ENCODE measurements around the gene SUGCT. TPM values are rescaled to one million over a fixed set of nuclear protein-coding genes. Genes with fewer than 3 reads are reported as not detected.

The SUGCT gene
- total RNA-seq, 1 donor from 2014 or later, result 1.7 TPM

DNA sequence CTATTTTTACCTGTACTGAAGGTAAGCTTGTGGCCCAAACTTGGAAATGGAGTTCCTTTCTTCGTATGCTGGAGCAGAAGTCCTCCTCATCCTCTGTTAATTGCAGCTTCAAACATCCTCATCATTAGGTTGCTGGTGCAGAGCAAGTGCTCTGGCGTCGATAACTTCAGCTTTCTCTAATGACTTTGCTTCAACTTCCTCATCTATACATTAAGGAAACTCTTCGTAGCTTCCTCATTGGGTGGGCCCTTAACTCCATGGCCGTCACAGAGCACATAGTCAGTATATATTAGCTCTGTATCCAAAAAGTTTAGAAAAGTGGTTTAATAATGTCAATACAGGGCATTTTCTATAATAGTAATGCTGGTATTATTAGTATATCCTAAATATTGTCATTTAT, 447.7 kb downstream of the SUGCT start:
- ATAC-seq (no peak), DNase-seq (no peak)
- TF ChIP-seq, protein P1, sequence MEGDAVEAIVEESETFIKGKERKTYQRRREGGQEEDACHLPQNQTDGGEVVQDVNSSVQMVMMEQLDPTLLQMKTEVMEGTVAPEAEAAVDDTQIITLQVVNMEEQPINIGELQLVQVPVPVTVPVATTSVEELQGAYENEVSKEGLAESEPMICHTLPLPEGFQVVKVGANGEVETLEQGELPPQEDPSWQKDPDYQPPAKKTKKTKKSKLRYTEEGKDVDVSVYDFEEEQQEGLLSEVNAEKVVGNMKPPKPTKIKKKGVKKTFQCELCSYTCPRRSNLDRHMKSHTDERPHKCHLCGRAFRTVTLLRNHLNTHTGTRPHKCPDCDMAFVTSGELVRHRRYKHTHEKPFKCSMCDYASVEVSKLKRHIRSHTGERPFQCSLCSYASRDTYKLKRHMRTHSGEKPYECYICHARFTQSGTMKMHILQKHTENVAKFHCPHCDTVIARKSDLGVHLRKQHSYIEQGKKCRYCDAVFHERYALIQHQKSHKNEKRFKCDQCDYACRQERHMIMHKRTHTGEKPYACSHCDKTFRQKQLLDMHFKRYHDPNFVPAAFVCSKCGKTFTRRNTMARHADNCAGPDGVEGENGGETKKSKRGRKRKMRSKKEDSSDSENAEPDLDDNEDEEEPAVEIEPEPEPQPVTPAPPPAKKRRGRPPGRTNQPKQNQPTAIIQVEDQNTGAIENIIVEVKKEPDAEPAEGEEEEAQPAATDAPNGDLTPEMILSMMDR (IDR thresholded peaks at IDR 0.05), result no peak
- H3K36me3 ChIP-seq, result no peaks in the 10 kb centered on the region
- intact Hi-C loops (cut with DNase I), result no loop called here
- H3K27me3 ChIP-seq (ENCODE audit: low read depth), result no peaks in the 10 kb centered on the region
- no peak overlapping the region for H3K4me3 ChIP-seq
- no peak overlapping the region for H3K27ac ChIP-seq
- no peaks in the 10 kb centered on the region for H3K4me1 ChIP-seq
- no peaks in the 10 kb centered on the region for H3K9me3 ChIP-seq

DNA sequence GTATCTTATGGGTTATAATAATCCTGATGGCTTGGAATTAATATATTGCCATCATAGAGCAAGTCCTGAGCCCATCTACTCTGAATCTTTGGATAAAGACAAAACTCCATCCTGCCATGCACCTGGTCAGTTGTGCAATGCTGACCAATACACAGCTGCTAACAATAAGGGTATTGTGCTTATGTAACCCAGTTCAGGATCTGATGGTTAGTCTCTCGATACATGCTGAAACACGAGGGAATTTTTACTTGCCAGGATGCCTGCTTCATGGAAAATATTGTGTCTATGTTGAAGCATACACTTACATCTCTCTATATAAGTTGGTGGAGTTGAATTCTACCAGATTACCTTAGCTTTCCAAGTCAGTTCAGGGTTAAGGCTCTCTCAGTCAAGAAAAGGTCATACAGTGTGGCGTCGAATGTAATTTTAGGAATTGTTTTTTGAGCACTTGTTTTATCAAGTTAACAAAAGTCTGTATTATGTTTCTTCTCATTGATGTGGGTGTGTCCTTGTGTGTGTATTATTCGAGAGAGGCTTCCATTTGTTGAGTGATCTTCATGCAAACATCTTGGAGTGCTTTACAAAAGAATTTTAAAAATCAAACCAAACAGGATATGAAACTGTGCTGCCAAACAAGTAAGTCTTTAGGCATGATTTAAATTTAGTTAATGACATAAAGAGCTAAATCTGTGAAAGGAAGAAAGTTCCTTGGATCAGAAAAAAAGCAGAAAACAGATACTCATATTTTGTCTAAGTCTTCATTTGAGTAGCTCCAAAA, 449.1 kb downstream of the SUGCT start:
- intact Hi-C loops (cut with DNase I), result no loop called here
- no peaks in the 10 kb centered on the region for H3K36me3 ChIP-seq
- TF ChIP-seq, protein P1 (IDR thresholded peaks at IDR 0.05), result no peak
- DNase-seq (no peak), ATAC-seq (no peak)
- no peak overlapping the region for H3K4me3 ChIP-seq
- no peaks in the 10 kb centered on the region for H3K9me3 ChIP-seq
- H3K27ac ChIP-seq, result no peak overlapping the region
- H3K4me1 ChIP-seq, result no peaks in the 10 kb centered on the region
- H3K27me3 ChIP-seq (ENCODE audit: low read depth), result no peaks in the 10 kb centered on the region

DNA sequence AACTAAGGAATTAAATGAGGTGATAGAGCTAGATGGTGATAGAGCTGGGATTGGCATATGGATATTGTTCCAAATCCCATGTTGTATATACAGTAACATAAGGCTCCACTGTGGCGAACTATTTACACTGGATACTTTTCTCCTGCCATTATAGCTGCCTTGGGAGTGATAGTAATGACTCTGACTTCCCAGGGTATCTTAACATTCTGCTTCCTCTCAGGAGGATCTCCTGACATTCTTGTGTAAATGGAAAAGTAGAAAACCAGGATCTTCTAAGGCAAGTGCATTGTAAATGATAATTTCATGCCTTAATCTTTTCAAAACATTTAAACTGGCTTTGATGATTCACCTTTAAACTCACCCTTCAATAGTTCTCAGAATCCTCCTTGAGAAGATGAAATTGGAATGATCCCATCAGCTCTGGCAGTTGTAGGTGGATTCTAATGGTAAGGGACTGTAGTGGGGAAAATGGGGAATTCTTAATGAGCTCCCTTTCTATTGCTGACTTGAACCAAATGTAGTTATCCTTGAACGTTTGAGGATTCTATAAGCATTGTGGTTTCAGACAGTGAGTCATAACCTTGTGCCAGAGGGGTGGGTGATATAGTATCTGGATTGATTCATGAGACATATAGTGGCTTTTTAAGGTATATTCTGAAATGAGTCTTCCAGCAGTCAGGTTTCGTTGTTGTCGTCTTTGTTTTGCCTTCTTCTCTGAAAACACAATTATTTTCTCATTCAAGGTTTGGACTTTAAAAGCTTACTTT, 450.0 kb downstream of the SUGCT start:
- intact Hi-C loops (cut with DNase I), result no loop called here
- H3K27ac ChIP-seq, result no peak overlapping the region
- no peaks in the 10 kb centered on the region for H3K27me3 ChIP-seq (ENCODE audit: low read depth)
- no peaks in the 10 kb centered on the region for H3K4me1 ChIP-seq
- TF ChIP-seq, protein P1 (IDR thresholded peaks at IDR 0.05), result no peak
- H3K36me3 ChIP-seq, result no peaks in the 10 kb centered on the region
- ATAC-seq (no peak), DNase-seq (no peak)
- H3K9me3 ChIP-seq, result no peaks in the 10 kb centered on the region
- H3K4me3 ChIP-seq, result no peak overlapping the region

DNA sequence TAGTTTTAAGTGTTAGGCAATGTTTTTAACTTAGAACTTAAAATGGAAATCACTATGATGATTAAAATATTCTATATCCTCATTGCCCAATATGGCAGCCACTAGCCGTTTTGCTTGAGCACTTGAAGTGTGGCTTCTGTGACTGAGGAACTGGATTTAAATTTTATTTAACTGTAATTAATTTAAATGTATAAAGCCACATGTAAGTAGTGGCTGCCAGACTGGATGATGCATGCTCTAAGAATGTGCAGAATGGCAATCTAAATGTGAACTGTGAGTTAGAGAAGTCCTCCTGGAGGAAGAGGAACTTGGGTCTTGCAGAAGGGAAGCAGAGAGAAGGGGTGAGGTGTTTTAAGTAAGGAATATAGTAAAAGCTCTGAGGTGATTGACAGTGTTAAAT, 451.4 kb downstream of the SUGCT start:
- no peak overlapping the region for H3K4me3 ChIP-seq
- H3K36me3 ChIP-seq, result no peaks in the 10 kb centered on the region
- DNase-seq, result no peak
- no peak for ATAC-seq
- no peaks in the 10 kb centered on the region for H3K27me3 ChIP-seq (ENCODE audit: low read depth)
- no peak overlapping the region for H3K27ac ChIP-seq
- no peaks in the 10 kb centered on the region for H3K9me3 ChIP-seq
- TF ChIP-seq, protein P1 (IDR thresholded peaks at IDR 0.05), result no peak
- intact Hi-C loops (cut with DNase I), result no loop called here
- H3K4me1 ChIP-seq, result no peaks in the 10 kb centered on the region

DNA sequence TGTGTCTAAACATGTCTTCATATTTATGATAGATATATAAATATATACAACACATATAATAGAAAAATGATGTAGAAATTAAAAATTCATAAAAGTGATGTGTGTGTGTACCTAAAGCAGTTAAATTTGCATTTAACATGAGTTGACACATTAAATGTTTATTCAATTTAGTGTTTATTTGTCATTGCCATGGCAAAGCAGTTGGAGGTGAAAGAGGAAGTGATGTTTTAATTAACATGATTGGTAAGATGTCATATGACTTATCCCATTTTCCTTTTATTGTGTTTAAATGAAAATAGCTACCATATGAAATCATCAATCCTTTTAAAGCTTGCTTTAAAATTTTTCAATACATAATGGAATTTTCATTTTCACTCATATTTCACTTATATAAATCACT, 452.6 kb downstream of the SUGCT start:
- no peak overlapping the region for H3K4me3 ChIP-seq

More for the DNA sequence above, 452.6 kb downstream of the SUGCT start:
- H3K27ac ChIP-seq, result no peak overlapping the region
- no peaks in the 10 kb centered on the region for H3K4me1 ChIP-seq
- no peak for DNase-seq
- no peaks in the 10 kb centered on the region for H3K36me3 ChIP-seq
- H3K27me3 ChIP-seq (ENCODE audit: low read depth), result no peaks in the 10 kb centered on the region
- ATAC-seq, result no peak
- TF ChIP-seq, protein P1 (IDR thresholded peaks at IDR 0.05), result no peak
- H3K9me3 ChIP-seq, result no peaks in the 10 kb centered on the region
- intact Hi-C loops (cut with DNase I), result no loop called here

Measured in lower lobe of right lung (tissue), 2 donors.